Activated T-helper 17 cell treated with anti-CD3 and anti-CD28 coated beads, Interleukin-2, amount 50 U/mL, for 72 hours (primary cell): ENCODE data around the gene NRP1. TPM values are rescaled to one million over a fixed set of nuclear protein-coding genes. Genes with fewer than 3 reads are reported as not detected.
"Not testable (repeated sequence)": the region's sequence is repeated elsewhere in the genome, so short reads cannot be mapped to it uniquely, and the experiment has no call there.

Source experiments
- ATAC-seq: fragments of 150-1000 bp; cut with Tn5 transposase; replicated peaks from 2 replicates; pipeline ENCODE4 v1.10.0; 2021; ENCODE audit warnings: mild to moderate bottlenecking, moderate library complexity
- H3K27ac Mint-ChIP-seq: one replicate; pipeline ENCODE4 v1.8.0; 2022; ENCODE audit warnings: mixed read lengths
- H3K27me3 Mint-ChIP-seq: one replicate; pipeline ENCODE4 v1.8.0; 2022; ENCODE audit warnings: mixed read lengths
- H3K36me3 Mint-ChIP-seq: one replicate; pipeline ENCODE4 v1.8.0; 2022; ENCODE audit warnings: low read depth, mild to moderate bottlenecking, mixed read lengths
- H3K4me1 Mint-ChIP-seq: one replicate; pipeline ENCODE4 v1.8.0; 2022; ENCODE audit warnings: mixed read lengths
- H3K4me3 Mint-ChIP-seq: one replicate; pipeline ENCODE4 v1.8.0; 2022; ENCODE audit warnings: mild to moderate bottlenecking, mixed read lengths
- H3K9me3 Mint-ChIP-seq: one replicate; pipeline ENCODE4 v1.8.0; 2022; ENCODE audit warnings: mixed read lengths
- total RNA-seq, 2 donors: library from RNA; stranded (reverse); gene quantifications; one replicate each; pipeline ENCODE4 v1.2.3, GENCODE V29; 2022

The NRP1 gene
- total RNA-seq, 2 donors from 2014 or later = 0.90 to 1.2 TPM

- no peak overlapping the region for H3K4me3 Mint-ChIP-seq
- H3K4me1 Mint-ChIP-seq = no peaks in the 10 kb centered on the region
- no peaks in the 10 kb centered on the region for H3K9me3 Mint-ChIP-seq
- no peaks in the 10 kb centered on the region for H3K36me3 Mint-ChIP-seq
- peaks cover 21% of the 10 kb centered on the region for H3K27me3 Mint-ChIP-seq
- no peak overlapping the region for H3K27ac Mint-ChIP-seq
- ATAC-seq = no peak
Measured at GRCh38 chr10:33229252-33229948, 105.1 kb downstream of the NRP1 start.

- Mint-ChIP-seq H3K4me1 (no peaks in the 10 kb centered on the region), H3K9me3 (no peaks in the 10 kb centered on the region), H3K4me3 (no peak overlapping the region), H3K27me3 (peaks cover 25% of the 10 kb centered on the region), H3K36me3 (no peaks in the 10 kb centered on the region), H3K27ac (no peak overlapping the region)
- no peak for ATAC-seq
Measured at GRCh38 chr10:33228426-33228825, 106.0 kb downstream of the NRP1 start.

- no peak overlapping the region for H3K27ac Mint-ChIP-seq
- H3K4me1 Mint-ChIP-seq = no peaks in the 10 kb centered on the region
- no peaks in the 10 kb centered on the region for H3K9me3 Mint-ChIP-seq
- no peak for ATAC-seq
- no peaks in the 10 kb centered on the region for H3K36me3 Mint-ChIP-seq
- no peak overlapping the region for H3K4me3 Mint-ChIP-seq
- H3K27me3 Mint-ChIP-seq = peaks cover 21% of the 10 kb centered on the region
Measured at GRCh38 chr10:33227489-33227888, 107.0 kb downstream of the NRP1 start.

- Mint-ChIP-seq H3K4me1 (no peaks in the 10 kb centered on the region), H3K27me3 (peaks cover 15% of the 10 kb centered on the region), H3K27ac (no peak overlapping the region), H3K4me3 (no peak overlapping the region), H3K9me3 (no peaks in the 10 kb centered on the region), H3K36me3 (no peaks in the 10 kb centered on the region)
- ATAC-seq = no peak
Measured at GRCh38 chr10:33224251-33224965, 110.1 kb downstream of the NRP1 start.

- no peaks in the 10 kb centered on the region for H3K4me1 Mint-ChIP-seq
- no peak for ATAC-seq
- no peaks in the 10 kb centered on the region for H3K9me3 Mint-ChIP-seq
- H3K27ac Mint-ChIP-seq = no peak overlapping the region
- no peak overlapping the region for H3K4me3 Mint-ChIP-seq
- no peaks in the 10 kb centered on the region for H3K36me3 Mint-ChIP-seq
- peaks cover 15% of the 10 kb centered on the region for H3K27me3 Mint-ChIP-seq
Measured at GRCh38 chr10:33223326-33224000, 111.0 kb downstream of the NRP1 start.

GRCh38 chr10:33222304-33222703 lies 112.2 kb downstream of the NRP1 start:
- H3K36me3 Mint-ChIP-seq = not testable (repeated sequence)

GRCh38 chr10:33217854-33218253 lies 116.6 kb downstream of the NRP1 start:
- H3K4me1 Mint-ChIP-seq = peaks cover 7% of the 10 kb centered on the region
- peaks cover 6% of the 10 kb centered on the region for H3K9me3 Mint-ChIP-seq
- no peak overlapping the region for H3K4me3 Mint-ChIP-seq
- H3K27me3 Mint-ChIP-seq = no peaks in the 10 kb centered on the region
- no peak overlapping the region for H3K27ac Mint-ChIP-seq
- H3K36me3 Mint-ChIP-seq = no peaks in the 10 kb centered on the region
- ATAC-seq = no peak

More at GRCh38 chr10:33222304-33222703, 112.2 kb downstream of the NRP1 start:
- H3K4me3 Mint-ChIP-seq, H3K27ac Mint-ChIP-seq, ATAC-seq, H3K9me3 Mint-ChIP-seq, H3K4me1 Mint-ChIP-seq: not testable (repeated sequence)
- peaks cover 15% of the 10 kb centered on the region for H3K27me3 Mint-ChIP-seq

GRCh38 chr10:33216661-33217427 lies 117.6 kb downstream of the NRP1 start:
- no peak for ATAC-seq
- no peak overlapping the region for H3K27ac Mint-ChIP-seq
- no peaks in the 10 kb centered on the region for H3K36me3 Mint-ChIP-seq
- peaks cover 7% of the 10 kb centered on the region for H3K4me1 Mint-ChIP-seq
- no peaks in the 10 kb centered on the region for H3K27me3 Mint-ChIP-seq
- peaks cover 6% of the 10 kb centered on the region for H3K9me3 Mint-ChIP-seq
- no peak overlapping the region for H3K4me3 Mint-ChIP-seq

GRCh38 chr10:33215635-33216034 lies 118.8 kb downstream of the NRP1 start:
- no peak for ATAC-seq
- no peak overlapping the region for H3K4me3 Mint-ChIP-seq
- no peaks in the 10 kb centered on the region for H3K27me3 Mint-ChIP-seq
- peaks cover 6% of the 10 kb centered on the region for H3K9me3 Mint-ChIP-seq
- no peak overlapping the region for H3K27ac Mint-ChIP-seq
- H3K36me3 Mint-ChIP-seq = no peaks in the 10 kb centered on the region
- H3K4me1 Mint-ChIP-seq = peaks cover 7% of the 10 kb centered on the region

GRCh38 chr10:33215154-33215553 lies 119.3 kb downstream of the NRP1 start:
- H3K27me3 Mint-ChIP-seq = no peaks in the 10 kb centered on the region
- H3K4me1 Mint-ChIP-seq = peaks cover 7% of the 10 kb centered on the region
- H3K36me3 Mint-ChIP-seq = no peaks in the 10 kb centered on the region
- no peak overlapping the region for H3K4me3 Mint-ChIP-seq
- peaks cover 6% of the 10 kb centered on the region for H3K9me3 Mint-ChIP-seq
- ATAC-seq = peak; percentile 12
- H3K27ac Mint-ChIP-seq = no peak overlapping the region

- no peaks in the 10 kb centered on the region for H3K27me3 Mint-ChIP-seq
- H3K9me3 Mint-ChIP-seq = peaks cover 6% of the 10 kb centered on the region
- no peaks in the 10 kb centered on the region for H3K36me3 Mint-ChIP-seq
- peak overlapping the region; percentile 3 for H3K4me3 Mint-ChIP-seq
- ATAC-seq = peak; percentile 53
- no peak overlapping the region for H3K27ac Mint-ChIP-seq
- H3K4me1 Mint-ChIP-seq = peaks cover 7% of the 10 kb centered on the region
Measured at GRCh38 chr10:33214174-33214573, 120.3 kb downstream of the NRP1 start.

GRCh38 chr10:33212061-33212748 lies 122.3 kb downstream of the NRP1 start:
- ATAC-seq = no peak
- peaks cover 7% of the 10 kb centered on the region for H3K4me1 Mint-ChIP-seq
- no peak overlapping the region for H3K4me3 Mint-ChIP-seq

GRCh38 chr10:33211106-33211878 lies 123.2 kb downstream of the NRP1 start:
- peaks cover 7% of the 10 kb centered on the region for H3K4me1 Mint-ChIP-seq
- no peaks in the 10 kb centered on the region for H3K27me3 Mint-ChIP-seq
- H3K36me3 Mint-ChIP-seq = no peaks in the 10 kb centered on the region
- peak; percentile 59 for ATAC-seq
- H3K9me3 Mint-ChIP-seq = peaks cover 6% of the 10 kb centered on the region
- H3K27ac Mint-ChIP-seq = no peak overlapping the region
- H3K4me3 Mint-ChIP-seq = peak overlapping the region; percentile 2

More at GRCh38 chr10:33212061-33212748, 122.3 kb downstream of the NRP1 start:
- H3K9me3 Mint-ChIP-seq = peaks cover 6% of the 10 kb centered on the region
- H3K27me3 Mint-ChIP-seq = no peaks in the 10 kb centered on the region
- no peaks in the 10 kb centered on the region for H3K36me3 Mint-ChIP-seq
- H3K27ac Mint-ChIP-seq = no peak overlapping the region
